ENCODE results near the gene SFT2D2.

Gene SFT2D2

DNA sequence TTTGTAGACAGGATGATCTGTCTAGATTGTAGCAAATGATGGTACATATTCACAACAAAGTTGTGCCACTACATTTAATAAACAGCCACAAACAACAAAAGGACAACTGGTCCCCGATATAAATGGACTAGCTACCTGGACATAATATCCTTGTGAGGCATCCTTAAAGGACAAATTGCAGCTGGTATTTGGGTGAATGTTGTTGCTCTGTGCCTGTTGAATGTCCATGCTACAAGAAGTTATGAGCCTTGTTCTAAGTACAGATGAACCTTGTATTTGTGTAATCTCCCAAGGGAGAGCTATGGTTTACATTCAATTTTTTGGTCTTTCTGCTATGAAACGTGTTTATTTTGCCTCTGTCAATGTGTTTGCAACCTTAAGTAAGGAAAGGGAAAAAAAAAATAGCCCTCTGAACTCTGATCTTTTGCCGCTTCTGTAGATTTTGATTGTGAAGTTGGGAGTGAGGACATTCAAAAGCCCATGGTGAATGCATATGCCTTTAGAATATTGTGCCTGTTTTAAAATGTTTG lies 26.5 kb downstream of the SFT2D2 start:
- no peak overlapping the region for H3K9ac ChIP-seq (ENCODE audit: low read depth, low read length)
- H3K9me3 ChIP-seq (ENCODE audit: control insufficient read depth, insufficient read depth, low read length), result peaks cover 11% of the 10 kb centered on the region
- no peaks in the 10 kb centered on the region for H3K27me3 ChIP-seq (ENCODE audit: control insufficient read depth, insufficient read depth, low read length)
- no peaks in the 10 kb centered on the region for H3K36me3 ChIP-seq (ENCODE audit: control insufficient read depth, insufficient read depth, low read length)
- peaks cover 3% of the 10 kb centered on the region for H3K4me1 ChIP-seq (ENCODE audit: control insufficient read depth, insufficient read depth, low read length)
- H3K4me3 ChIP-seq (ENCODE audit: low read depth, low read length), result no peak overlapping the region

DNA sequence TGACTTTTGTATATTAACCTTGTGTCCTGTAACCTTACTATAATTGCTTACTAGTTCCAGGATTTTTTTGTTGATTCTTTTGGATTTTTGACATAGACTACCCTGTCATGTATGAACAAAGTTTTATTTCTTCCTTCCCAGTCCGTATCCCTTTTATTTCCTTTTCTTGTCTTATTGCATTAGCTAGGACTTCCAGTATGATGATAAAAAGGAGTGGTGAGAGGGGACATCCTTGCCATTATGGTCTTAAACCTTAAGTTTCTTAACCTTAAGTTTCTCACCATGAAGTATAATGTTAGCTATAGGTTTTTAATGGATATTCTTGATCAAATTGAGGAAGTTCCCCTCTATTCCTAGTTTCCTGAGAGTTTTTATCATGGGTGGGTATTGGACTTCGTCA lies 30.4 kb downstream of the SFT2D2 start:
- H3K9me3 ChIP-seq (ENCODE audit: control insufficient read depth, insufficient read depth, low read length), result peaks cover 12% of the 10 kb centered on the region
- H3K4me3 ChIP-seq (ENCODE audit: low read depth, low read length), result no peak overlapping the region
- no peaks in the 10 kb centered on the region for H3K4me1 ChIP-seq (ENCODE audit: control insufficient read depth, insufficient read depth, low read length)
- H3K9ac ChIP-seq (ENCODE audit: low read depth, low read length), result no peak overlapping the region
- no peaks in the 10 kb centered on the region for H3K27me3 ChIP-seq (ENCODE audit: control insufficient read depth, insufficient read depth, low read length)
- no peaks in the 10 kb centered on the region for H3K36me3 ChIP-seq (ENCODE audit: control insufficient read depth, insufficient read depth, low read length)

DNA sequence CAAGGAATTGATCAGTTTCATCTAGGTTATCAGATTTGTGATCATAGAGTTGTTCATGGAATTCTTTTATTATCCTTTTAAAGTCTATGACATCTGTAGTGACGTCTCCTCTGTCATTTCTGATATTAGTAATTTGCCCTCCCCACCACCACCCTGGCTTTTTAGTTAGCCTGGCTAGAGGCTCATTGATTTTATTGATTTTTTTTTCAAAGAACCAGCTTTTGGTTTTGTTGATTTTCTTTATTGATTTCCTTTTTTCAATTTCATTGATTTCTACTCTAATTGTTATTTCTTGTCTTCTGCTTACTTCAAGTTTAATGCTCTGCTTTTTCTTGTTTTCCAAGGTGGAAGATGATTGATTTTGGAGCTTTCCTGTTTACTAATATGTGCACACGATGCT lies 31.6 kb downstream of the SFT2D2 start:
- H3K4me3 ChIP-seq (ENCODE audit: low read depth, low read length), result no peak overlapping the region
- H3K9me3 ChIP-seq (ENCODE audit: control insufficient read depth, insufficient read depth, low read length), result peaks cover 12% of the 10 kb centered on the region
- no peaks in the 10 kb centered on the region for H3K4me1 ChIP-seq (ENCODE audit: control insufficient read depth, insufficient read depth, low read length)
- H3K27me3 ChIP-seq (ENCODE audit: control insufficient read depth, insufficient read depth, low read length), result no peaks in the 10 kb centered on the region
- no peak overlapping the region for H3K9ac ChIP-seq (ENCODE audit: low read depth, low read length)
- H3K36me3 ChIP-seq (ENCODE audit: control insufficient read depth, insufficient read depth, low read length), result no peaks in the 10 kb centered on the region

DNA sequence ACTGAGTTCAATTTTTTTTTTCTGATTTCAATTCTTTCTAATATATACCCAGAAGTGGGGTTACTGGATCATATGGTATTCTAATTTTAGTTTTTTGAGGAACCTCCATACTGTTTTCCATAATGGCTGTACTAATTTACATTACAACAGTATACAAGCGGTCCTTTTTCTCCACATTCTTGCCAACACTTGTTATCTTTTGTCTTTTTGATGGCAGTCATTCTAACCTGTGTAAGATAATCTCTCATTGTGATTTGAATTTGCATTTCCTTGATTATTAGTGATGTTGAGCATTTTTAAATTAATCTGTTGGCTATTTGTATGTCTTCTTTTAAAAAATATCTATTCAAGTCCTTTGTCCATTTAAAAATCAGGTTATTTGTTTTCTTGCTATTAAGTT lies 33.8 kb downstream of the SFT2D2 start:
- Histone ChIP-seq H3K9me3 (ENCODE audit: control insufficient read depth, insufficient read depth, low read length) (peaks cover 12% of the 10 kb centered on the region), H3K4me3 (ENCODE audit: low read depth, low read length) (no peak overlapping the region), H3K9ac (ENCODE audit: low read depth, low read length) (no peak overlapping the region), H3K36me3 (ENCODE audit: control insufficient read depth, insufficient read depth, low read length) (no peaks in the 10 kb centered on the region), H3K4me1 (ENCODE audit: control insufficient read depth, insufficient read depth, low read length) (no peaks in the 10 kb centered on the region), H3K27me3 (ENCODE audit: control insufficient read depth, insufficient read depth, low read length) (no peaks in the 10 kb centered on the region)

DNA sequence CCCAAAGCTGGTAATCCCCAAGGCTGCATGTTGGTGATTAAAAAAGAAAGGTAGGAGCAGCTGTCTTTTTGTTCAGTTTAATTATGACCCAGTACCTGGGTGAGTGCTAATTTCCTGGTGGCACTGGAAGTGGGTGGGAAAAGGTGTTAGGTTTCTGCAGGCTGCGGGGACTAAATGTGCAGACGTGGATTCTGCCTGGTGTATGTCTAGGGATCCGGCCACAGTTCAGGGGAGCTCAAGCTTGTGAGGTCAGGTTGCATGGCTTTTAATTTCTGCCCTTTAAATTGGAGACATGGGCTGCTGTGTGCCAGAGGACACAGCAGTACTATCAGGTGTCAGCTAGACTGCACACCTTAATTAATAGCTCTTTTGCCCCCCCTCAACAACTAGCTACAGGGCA lies 34.6 kb downstream of the SFT2D2 start:
- Histone ChIP-seq H3K4me3 (ENCODE audit: low read depth, low read length) (no peak overlapping the region), H3K9ac (ENCODE audit: low read depth, low read length) (no peak overlapping the region), H3K27me3 (ENCODE audit: control insufficient read depth, insufficient read depth, low read length) (no peaks in the 10 kb centered on the region), H3K36me3 (ENCODE audit: control insufficient read depth, insufficient read depth, low read length) (no peaks in the 10 kb centered on the region), H3K9me3 (ENCODE audit: control insufficient read depth, insufficient read depth, low read length) (peaks cover 12% of the 10 kb centered on the region), H3K4me1 (ENCODE audit: control insufficient read depth, insufficient read depth, low read length) (no peaks in the 10 kb centered on the region)

DNA sequence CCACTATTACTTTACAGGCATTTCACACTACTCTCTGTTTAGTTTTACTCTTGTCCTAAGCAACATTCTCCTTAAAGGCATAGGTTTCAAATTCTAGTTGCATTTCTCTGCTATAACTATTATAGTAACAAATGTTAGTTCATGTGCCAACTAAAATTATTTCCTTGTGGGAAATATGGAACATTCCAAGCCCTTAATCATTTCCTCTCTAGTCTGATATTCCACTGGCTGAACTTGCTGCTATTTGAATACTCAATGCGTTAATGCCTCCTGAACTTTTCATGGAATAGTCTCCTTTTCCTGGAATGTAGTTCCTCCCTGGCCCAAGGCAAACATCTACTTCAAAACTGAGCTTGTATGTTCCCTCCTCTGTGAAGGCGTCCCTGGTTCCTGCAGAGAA lies 35.6 kb downstream of the SFT2D2 start:
- Histone ChIP-seq H3K4me3 (ENCODE audit: low read depth, low read length) (no peak overlapping the region), H3K9ac (ENCODE audit: low read depth, low read length) (no peak overlapping the region), H3K36me3 (ENCODE audit: control insufficient read depth, insufficient read depth, low read length) (no peaks in the 10 kb centered on the region), H3K9me3 (ENCODE audit: control insufficient read depth, insufficient read depth, low read length) (peaks cover 10% of the 10 kb centered on the region), H3K27me3 (ENCODE audit: control insufficient read depth, insufficient read depth, low read length) (no peaks in the 10 kb centered on the region), H3K4me1 (ENCODE audit: control insufficient read depth, insufficient read depth, low read length) (no peaks in the 10 kb centered on the region)

DNA sequence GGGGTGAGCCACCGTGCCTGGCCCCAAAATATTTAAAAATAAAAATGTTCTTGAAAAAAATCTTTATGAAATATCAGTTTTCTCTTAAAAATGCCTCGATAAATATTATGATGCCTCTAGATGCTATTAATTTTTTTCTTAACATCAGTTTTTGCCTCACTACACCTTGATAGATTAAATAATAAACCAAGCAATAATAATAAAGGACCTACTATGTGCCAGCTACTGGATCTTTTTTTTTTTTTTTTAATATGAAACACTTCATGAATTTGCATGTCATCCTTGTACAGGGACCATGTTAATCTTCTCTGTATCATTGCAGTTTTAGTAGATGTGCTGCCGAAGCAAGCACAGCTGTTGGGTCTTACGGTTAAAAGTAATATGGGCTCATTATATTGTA lies 37.3 kb downstream of the SFT2D2 start:
- Histone ChIP-seq H3K27me3 (ENCODE audit: control insufficient read depth, insufficient read depth, low read length) (no peaks in the 10 kb centered on the region), H3K4me3 (ENCODE audit: low read depth, low read length) (no peak overlapping the region), H3K9me3 (ENCODE audit: control insufficient read depth, insufficient read depth, low read length) (no peaks in the 10 kb centered on the region), H3K36me3 (ENCODE audit: control insufficient read depth, insufficient read depth, low read length) (no peaks in the 10 kb centered on the region), H3K9ac (ENCODE audit: low read depth, low read length) (no peak overlapping the region), H3K4me1 (ENCODE audit: control insufficient read depth, insufficient read depth, low read length) (no peaks in the 10 kb centered on the region)

DNA sequence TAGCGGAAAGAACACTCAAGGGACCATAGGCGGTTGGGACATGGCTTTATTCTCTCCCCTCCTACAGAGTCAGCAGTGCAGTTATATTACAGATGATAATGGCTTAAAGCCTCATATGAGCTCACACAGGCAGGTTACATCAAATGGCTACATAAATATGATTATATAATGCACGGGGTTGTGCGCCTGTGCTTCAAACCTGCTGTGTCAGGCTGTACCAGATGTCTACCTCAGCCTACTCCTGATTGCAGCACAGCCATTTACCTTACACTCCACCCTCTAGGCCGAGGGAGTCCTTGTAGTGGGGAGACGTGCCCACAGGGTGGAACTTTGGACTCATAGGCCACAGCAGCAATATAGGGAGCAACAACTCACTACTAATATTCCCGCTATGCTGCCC lies 38.5 kb downstream of the SFT2D2 start:
- no peak overlapping the region for H3K9ac ChIP-seq (ENCODE audit: low read depth, low read length)
- H3K36me3 ChIP-seq (ENCODE audit: control insufficient read depth, insufficient read depth, low read length), result no peaks in the 10 kb centered on the region
- H3K27me3 ChIP-seq (ENCODE audit: control insufficient read depth, insufficient read depth, low read length), result no peaks in the 10 kb centered on the region
- H3K9me3 ChIP-seq (ENCODE audit: control insufficient read depth, insufficient read depth, low read length), result no peaks in the 10 kb centered on the region
- H3K4me1 ChIP-seq (ENCODE audit: control insufficient read depth, insufficient read depth, low read length), result no peaks in the 10 kb centered on the region
- no peak overlapping the region for H3K4me3 ChIP-seq (ENCODE audit: low read depth, low read length)

DNA sequence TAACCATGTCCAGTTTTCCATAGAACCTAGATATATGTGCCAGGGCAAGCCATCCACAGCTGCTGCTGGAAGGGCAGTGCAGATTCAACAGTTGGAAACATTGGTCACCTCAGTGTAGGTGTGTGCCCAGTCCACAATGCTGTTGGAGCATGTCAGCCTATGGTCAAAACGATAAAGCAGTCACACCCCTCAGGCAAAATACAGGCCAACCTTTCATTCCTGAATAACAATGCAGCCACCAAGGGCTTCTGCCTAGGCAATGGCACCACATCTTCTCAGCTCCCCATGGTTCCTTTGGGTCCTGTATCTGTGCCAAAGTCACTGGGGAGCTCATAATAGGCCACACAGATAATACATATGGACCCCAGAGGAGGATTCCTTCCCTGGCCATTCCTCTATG lies 39.8 kb downstream of the SFT2D2 start:
- Histone ChIP-seq H3K4me1 (ENCODE audit: control insufficient read depth, insufficient read depth, low read length) (no peaks in the 10 kb centered on the region), H3K4me3 (ENCODE audit: low read depth, low read length) (no peak overlapping the region), H3K9ac (ENCODE audit: low read depth, low read length) (no peak overlapping the region), H3K36me3 (ENCODE audit: control insufficient read depth, insufficient read depth, low read length) (no peaks in the 10 kb centered on the region), H3K9me3 (ENCODE audit: control insufficient read depth, insufficient read depth, low read length) (no peaks in the 10 kb centered on the region), H3K27me3 (ENCODE audit: control insufficient read depth, insufficient read depth, low read length) (no peaks in the 10 kb centered on the region)

DNA sequence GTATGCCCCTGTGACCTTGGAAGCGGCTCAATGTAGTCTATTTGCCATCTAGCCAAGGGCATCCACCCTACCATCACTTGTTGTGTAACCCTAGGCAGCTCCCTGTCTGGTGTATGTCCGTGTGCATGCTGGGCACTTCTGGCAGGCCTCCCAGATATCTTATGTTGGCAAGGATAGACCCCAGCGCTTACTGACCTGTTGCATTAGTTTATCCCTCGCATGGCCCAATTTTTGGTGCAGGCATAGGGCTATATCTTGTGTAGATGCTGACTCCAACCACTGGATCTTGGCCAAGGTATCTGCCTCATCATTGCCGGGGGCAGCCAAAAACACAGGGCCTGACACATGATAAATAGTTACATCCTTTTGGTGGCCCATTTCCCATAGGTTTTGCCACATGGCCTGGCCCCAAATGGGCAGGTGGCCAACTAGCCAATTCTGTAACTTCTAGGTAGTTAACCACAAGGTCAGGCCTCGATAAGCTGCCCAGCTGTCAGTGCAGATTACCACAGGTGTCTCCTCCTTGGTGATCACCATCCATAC lies 40.9 kb downstream of the SFT2D2 start:
- H3K36me3 ChIP-seq (ENCODE audit: control insufficient read depth, insufficient read depth, low read length), result no peaks in the 10 kb centered on the region
- H3K27me3 ChIP-seq (ENCODE audit: control insufficient read depth, insufficient read depth, low read length), result no peaks in the 10 kb centered on the region
- no peaks in the 10 kb centered on the region for H3K4me1 ChIP-seq (ENCODE audit: control insufficient read depth, insufficient read depth, low read length)
- no peak overlapping the region for H3K9ac ChIP-seq (ENCODE audit: low read depth, low read length)
- no peaks in the 10 kb centered on the region for H3K9me3 ChIP-seq (ENCODE audit: control insufficient read depth, insufficient read depth, low read length)
- no peak overlapping the region for H3K4me3 ChIP-seq (ENCODE audit: low read depth, low read length)

DNA sequence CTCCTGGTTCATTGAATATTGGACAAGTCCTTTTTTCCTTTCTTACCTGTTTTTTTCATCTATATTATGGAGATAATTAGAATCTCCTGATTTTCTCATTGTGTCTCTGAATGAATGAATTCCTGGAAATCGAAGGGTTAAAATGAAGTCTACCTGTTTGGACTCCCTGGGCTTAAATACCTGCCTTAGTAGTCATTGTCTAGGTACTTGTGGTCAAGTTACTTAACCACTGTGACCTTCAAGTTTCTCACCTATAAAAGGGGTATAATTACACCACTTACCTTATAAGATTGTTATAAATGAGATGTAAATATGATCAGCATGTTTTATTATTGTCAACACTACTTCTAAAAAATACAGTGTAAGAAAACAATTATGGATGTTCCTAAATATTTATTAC lies 45.8 kb downstream of the SFT2D2 start:
- Histone ChIP-seq H3K4me3 (ENCODE audit: low read depth, low read length) (no peak overlapping the region), H3K27me3 (ENCODE audit: control insufficient read depth, insufficient read depth, low read length) (no peaks in the 10 kb centered on the region), H3K36me3 (ENCODE audit: control insufficient read depth, insufficient read depth, low read length) (no peaks in the 10 kb centered on the region), H3K9me3 (ENCODE audit: control insufficient read depth, insufficient read depth, low read length) (no peaks in the 10 kb centered on the region), H3K4me1 (ENCODE audit: control insufficient read depth, insufficient read depth, low read length) (no peaks in the 10 kb centered on the region), H3K9ac (ENCODE audit: low read depth, low read length) (no peak overlapping the region)

DNA sequence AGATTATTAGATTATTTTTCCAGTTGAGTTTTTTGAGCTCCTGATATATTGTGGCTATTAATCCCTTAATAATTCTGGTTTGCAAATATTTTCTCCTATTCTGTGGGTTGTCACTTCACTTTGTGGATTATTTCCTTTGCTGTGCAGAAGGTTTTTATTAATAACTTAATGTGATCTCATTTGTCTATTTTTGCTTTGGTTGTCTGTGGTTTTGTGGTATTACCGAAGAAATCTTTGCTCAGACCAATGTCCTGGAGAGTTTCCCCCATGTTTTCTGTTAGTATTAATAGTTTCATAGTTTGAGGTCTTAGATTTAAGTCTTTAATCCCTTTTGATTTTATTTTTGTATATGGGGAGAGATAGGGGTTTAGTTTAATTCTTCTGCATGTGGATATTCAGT lies 47.8 kb downstream of the SFT2D2 start:
- H3K4me3 ChIP-seq (ENCODE audit: low read depth, low read length), result no peak overlapping the region
- no peak overlapping the region for H3K9ac ChIP-seq (ENCODE audit: low read depth, low read length)
- no peaks in the 10 kb centered on the region for H3K4me1 ChIP-seq (ENCODE audit: control insufficient read depth, insufficient read depth, low read length)
- H3K27me3 ChIP-seq (ENCODE audit: control insufficient read depth, insufficient read depth, low read length), result no peaks in the 10 kb centered on the region
- no peaks in the 10 kb centered on the region for H3K36me3 ChIP-seq (ENCODE audit: control insufficient read depth, insufficient read depth, low read length)
- no peaks in the 10 kb centered on the region for H3K9me3 ChIP-seq (ENCODE audit: control insufficient read depth, insufficient read depth, low read length)
